ENCODE measurements around the gene SORT1.

GRCh38 chr1:109351457-109351856, 46.3 kb downstream of the SORT1 start:
- TF ChIP-seq CTCF (IDR thresholded peaks at IDR 0.05; ENCODE audit: insufficient read depth, low read length, poor library complexity, severe bottlenecking) (no peak), EZH2phosphoT487 (conservative IDR thresholded peaks at IDR 0.05; ENCODE audit: low read length) (no peak)

Data from SU-DHL-6 (cell line).